Left lung (tissue), 10 donors: ENCODE results near the gene TAGAP. TPM values are rescaled to one million over a fixed set of nuclear protein-coding genes. Genes with fewer than 3 reads are reported as not detected.

Experiments used
- ATAC-seq: fragments of 200-7000 bp; cut with Tn5 transposase; one replicate; pipeline ENCODE4 v1.9.1; 2020; ENCODE audit warnings: moderate library complexity
- DNase-seq, 4 donors: peaks; one replicate each; pipeline ENCODE4 v3.0.0-alpha.2; 2013 to 2020
- H3K27ac ChIP-seq, 2 donors: fragments of 200-600 bp; sonication (generic) in 1 of 2; one replicate each; pipeline versions ENCODE4 v1.5.0 to v1.8.0; 2020 to 2021
- H3K27me3 ChIP-seq, 2 donors: fragments of 200-600 bp; sonication (generic) in 1 of 2; one replicate each; pipeline versions ENCODE4 v1.5.0 to v1.8.0; 2020 to 2021
- H3K36me3 ChIP-seq, 2 donors: fragments of 200-600 bp; sonication (generic) in 1 of 2; one replicate each; pipeline versions ENCODE4 v1.5.0 to v1.8.0; 2020 to 2021
- H3K4me1 ChIP-seq, 2 donors: fragments of 200-600 bp; one replicate each; pipeline ENCODE4 v1.8.0; 2021
- H3K4me3 ChIP-seq, 2 donors: fragments of 200-600 bp; sonication (generic) in 1 of 2; one replicate each; pipeline versions ENCODE4 v1.5.0 to v1.8.0; 2020 to 2021; ENCODE audit warnings: mild to moderate bottlenecking in 1 of 2
- H3K9me3 ChIP-seq, 2 donors: fragments of 200-600 bp; sonication (generic) in 1 of 2; one replicate each; pipeline versions ENCODE4 v1.5.0 to v1.8.0; 2020 to 2021
- CTCF ChIP-seq, 2 donors: fragments of 200-600 bp; sonication (generic) in 1 of 2; IDR thresholded peaks; one replicate each; pipeline versions ENCODE4 v1.5.0 to v1.8.0; 2021; ENCODE audit warnings: antibody characterized with exemption in 2 of 2
- intact Hi-C, 2 donors: fragments of 100-400 bp; cut with DNase I; formaldehyde crosslinking; loops; one replicate each; pipeline versions ENCODE4 v1.11.2 to v1.14.2; 2022
- polyA plus RNA-seq, 6 donors: library from polyadenylated mRNA; unstranded; fragments of 120-200 nt; gene quantifications; one replicate each; pipeline ENCODE4 v1.2.1, GENCODE V29; 2013; ENCODE audit not compliant: insufficient read length in 6 of 6
- total RNA-seq, 2 donors: library from RNA; stranded (reverse); fragmentation: NEBNext Ultra II Directional; extraction: Animal tissue kit (Norgen Biotek cat#: 25700); gene quantifications; one replicate each; pipeline ENCODE4 v1.2.1, GENCODE V29; 2021
- donor health status: DM: no; HTN: yes; CAD: no.
- donor health status: DM: no; HTN: no; CAD: no.

TAGAP gene
- total and polyA plus RNA-seq, 8 donors = 1.3 to 15.1 (median 1.7) TPM

- no peak for TF ChIP-seq CTCF (IDR thresholded peaks at IDR 0.05)
- no peak for DNase-seq
These were observed 32.3 kb upstream of the TAGAP start for GRCh38 chr6:159077123-159077522.

GRCh38 chr6:159075506-159076228 lies 30.9 kb upstream of the TAGAP start:
- no peaks in the 10 kb centered on the region for H3K9me3 ChIP-seq
- no peak overlapping the region for H3K27ac ChIP-seq
- no peak overlapping the region for H3K4me3 ChIP-seq
- TF ChIP-seq CTCF (IDR thresholded peaks at IDR 0.05) = no peak
- no peak for ATAC-seq
- no peaks in the 10 kb centered on the region for H3K36me3 ChIP-seq
- peaks cover 0 to 21% of the 10 kb centered on the region in 2 donors for H3K4me1 ChIP-seq
- H3K27me3 ChIP-seq = peaks cover 0 to 6% of the 10 kb centered on the region in 2 donors
- intact Hi-C loops = no loop called here
- peak in 1 of 4 donors; percentile 37 for DNase-seq

More at GRCh38 chr6:159077123-159077522, 32.3 kb upstream of the TAGAP start:
- Histone ChIP-seq H3K27ac (no peak overlapping the region), H3K4me1 (peaks cover 0 to 23% of the 10 kb centered on the region in 2 donors), H3K4me3 (no peak overlapping the region), H3K27me3 (no peaks in the 10 kb centered on the region), H3K36me3 (no peaks in the 10 kb centered on the region), H3K9me3 (no peaks in the 10 kb centered on the region)
- intact Hi-C loops = no loop called here
- no peak for ATAC-seq

GRCh38 chr6:159074876-159075275 lies 30.1 kb upstream of the TAGAP start:
- Histone ChIP-seq H3K27ac (no peak overlapping the region), H3K36me3 (no peaks in the 10 kb centered on the region), H3K4me3 (no peak overlapping the region), H3K27me3 (peaks cover 0 to 6% of the 10 kb centered on the region in 2 donors), H3K9me3 (no peaks in the 10 kb centered on the region), H3K4me1 (peaks cover 0 to 19% of the 10 kb centered on the region in 2 donors)
- TF ChIP-seq CTCF (IDR thresholded peaks at IDR 0.05) = no peak
- ATAC-seq (no peak), DNase-seq (no peak)
- intact Hi-C loops = no loop called here

- ATAC-seq (peak; percentile 62), DNase-seq (peak in 1 of 4 donors; percentile 28)
- TF ChIP-seq CTCF (IDR thresholded peaks at IDR 0.05) = no peak
- H3K27me3 ChIP-seq = peaks cover 0 to 7% of the 10 kb centered on the region in 2 donors
- no peaks in the 10 kb centered on the region for H3K9me3 ChIP-seq
- no peak overlapping the region for H3K27ac ChIP-seq
- intact Hi-C loops = no loop called here
- no peaks in the 10 kb centered on the region for H3K36me3 ChIP-seq
- H3K4me1 ChIP-seq = peaks cover 0 to 13% of the 10 kb centered on the region in 2 donors
- no peak overlapping the region for H3K4me3 ChIP-seq
These were observed 29.4 kb upstream of the TAGAP start for GRCh38 chr6:159074120-159074684.
